Hematopoietic multipotent progenitor cell treated with erythropoietin and hydrocortisone succinate and interleukin-3 and kit ligand, for 8 days (in vitro differentiated cells): ENCODE data around the gene GATA2.

Experiments
- DNase-seq: peaks from one replicate; pipeline ENCODE4 v3.0.0-alpha.2; 2015

GATA2 gene

GRCh38 chr3:128487813-128488635 lies 5.0 kb downstream of the GATA2 start:
- DNase-seq: peak; percentile 85

GRCh38 chr3:128487538-128487812 lies 5.5 kb downstream of the GATA2 start:
- no peak for DNase-seq

- peak; percentile 56 for DNase-seq
Observed at GRCh38 chr3:128486681-128487537, 6.1 kb downstream of the GATA2 start.

- no peak for DNase-seq
Observed at GRCh38 chr3:128486205-128486628, 6.8 kb downstream of the GATA2 start.

- DNase-seq: no peak
Observed at GRCh38 chr3:128485282-128486204, 7.5 kb downstream of the GATA2 start.

GRCh38 chr3:128484404-128485281 lies 8.4 kb downstream of the GATA2 start:
- DNase-seq: no peak

- peak; percentile 33 for DNase-seq
Observed at GRCh38 chr3:128483657-128484403, 9.2 kb downstream of the GATA2 start.

- peak; percentile 96 for DNase-seq
Observed at GRCh38 chr3:128482666-128483656, 10.0 kb downstream of the GATA2 start.

GRCh38 chr3:128482175-128482574 lies 10.8 kb downstream of the GATA2 start:
- DNase-seq: no peak

- DNase-seq: no peak
Observed at GRCh38 chr3:128481438-128481942, 11.5 kb downstream of the GATA2 start.

- DNase-seq: no peak
Observed at GRCh38 chr3:128480717-128481437, 12.1 kb downstream of the GATA2 start.

GRCh38 chr3:128480278-128480677 lies 12.7 kb downstream of the GATA2 start:
- DNase-seq: no peak

- no peak for DNase-seq
Observed at GRCh38 chr3:128479558-128480086, 13.4 kb downstream of the GATA2 start.

GRCh38 chr3:128478576-128479506 lies 14.2 kb downstream of the GATA2 start:
- peak; percentile 24 for DNase-seq

GRCh38 chr3:128476659-128477058 lies 16.3 kb downstream of the GATA2 start:
- no peak for DNase-seq

GRCh38 chr3:128475355-128475754 lies 17.6 kb downstream of the GATA2 start:
- no peak for DNase-seq

GRCh38 chr3:128473737-128474136 lies 19.3 kb downstream of the GATA2 start:
- no peak for DNase-seq

GRCh38 chr3:128473180-128473519 lies 19.9 kb downstream of the GATA2 start:
- DNase-seq: no peak
